Gastroesophageal sphincter (tissue), 4 donors: ENCODE data around the gene CPN1. TPM values are rescaled to one million over a fixed set of nuclear protein-coding genes. Genes with fewer than 3 reads are reported as not detected.

Experiments used
- ATAC-seq: fragments of 150-250 bp; one replicate; pipeline ENCODE4 v1.9.1; 2016; ENCODE audit warnings: mild to moderate bottlenecking, moderate library complexity
- H3K27ac ChIP-seq, 4 donors: fragments of 200-600 bp; sonication (generic) in 3 of 4; 1 replicate in 3 of 4; 2 replicates in 1 of 4; pipeline ENCODE4 v1.5.1; 2016 to 2019
- H3K27me3 ChIP-seq: fragments of 200-600 bp; sonication (generic); one replicate; pipeline ENCODE4 v1.5.1; 2019
- H3K36me3 ChIP-seq, 2 donors: fragments of 200-600 bp; sonication (generic); one replicate each; pipeline ENCODE4 v1.5.1; 2019; ENCODE audit warnings: control low read depth in 1 of 2
- H3K4me1 ChIP-seq, 3 donors: fragments of 200-600 bp; sonication (generic); 1 replicate in 2 of 3; 2 replicates in 1 of 3; pipeline ENCODE4 v1.5.1; 2016 to 2019; ENCODE audit warnings: control low read depth in 2 of 3
- H3K4me3 ChIP-seq, 2 donors: fragments of 200-600 bp; sonication (generic); one replicate each; pipeline ENCODE4 v1.5.1; 2019; ENCODE audit warnings: mild to moderate bottlenecking in 1 of 2, moderate library complexity in 1 of 2
- H3K9me3 ChIP-seq, 3 donors: fragments of 200-600 bp; sonication (generic); one replicate each; pipeline ENCODE4 v1.5.1; 2017 to 2019; ENCODE audit warnings: control low read depth in 2 of 3
- EP300 ChIP-seq: sonication (generic); formaldehyde crosslinking; IDR thresholded peaks from one replicate; pipeline ENCODE4 v1.6.1; 2017; ENCODE audit warnings: antibody characterized with exemption, mild to moderate bottlenecking
- POLR2A ChIP-seq, 2 donors: fragments of 450-650 bp; IDR thresholded peaks; one replicate each; pipeline ENCODE4 v1.6.1; 2017; ENCODE audit warnings: antibody characterized with exemption in 2 of 2, mild to moderate bottlenecking in 2 of 2, moderate library complexity in 1 of 2
- POLR2AphosphoS5 ChIP-seq: sonication (generic); formaldehyde crosslinking; IDR thresholded peaks from one replicate; pipeline ENCODE4 v1.6.1; 2017; ENCODE audit warnings: antibody characterized with exemption
- WGBS, 2 donors: methylation state at CpG; one replicate each; pipeline ENCODE4 v1.1.5; 2018; ENCODE audit warnings: low coverage in 1 of 2; 5-methylcytosine and 5-hydroxymethylcytosine counted together
- total RNA-seq, 4 donors: library from RNA; depleted of rRNA; stranded (reverse); fragments of >200 nt; gene quantifications; one replicate each; pipeline ENCODE4 v1.1.0, GENCODE V29; 2016
- TF ChIP-seq, protein P1 (sequence below), 4 experiments: fragments of 200-600 bp in 2 of 4; fragments of 450-650 bp in 2 of 4; sonication (generic) in 1 of 4; IDR thresholded peaks; one replicate each; pipeline ENCODE4 v1.5.1; 2017 to 2019; ENCODE audit warnings: antibody characterized with exemption in 4 of 4, mild to moderate bottlenecking in 2 of 4, moderate library complexity in 2 of 4

CPN1 gene
- total RNA-seq, 4 donors from 2014 or later, result not detected

DNA sequence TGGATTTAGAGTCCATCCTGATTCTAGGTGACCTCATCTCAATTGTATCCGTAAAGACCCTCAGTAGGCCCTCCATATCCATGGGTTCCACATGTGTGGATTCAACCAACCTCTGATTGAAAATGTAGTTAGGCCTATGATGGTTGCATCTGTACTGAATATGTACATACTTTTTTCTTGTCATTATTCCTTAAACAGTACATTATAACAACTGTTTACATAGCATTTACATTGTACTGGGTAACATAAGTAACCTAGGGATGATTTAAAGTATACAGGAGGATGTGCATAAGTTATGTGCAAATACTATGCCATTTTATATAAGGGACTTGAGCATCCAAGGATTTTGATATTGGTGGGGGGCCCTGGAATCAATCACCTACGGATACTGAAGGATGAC lies 10.1 kb downstream of the CPN1 start:
- Histone ChIP-seq H3K36me3 (no peaks in the 10 kb centered on the region), H3K4me3 (no peak overlapping the region), H3K4me1 (no peaks in the 10 kb centered on the region), H3K27me3 (peaks cover 1% of the 10 kb centered on the region), H3K27ac (no peak overlapping the region), H3K9me3 (no peaks in the 10 kb centered on the region)
- TF ChIP-seq, protein P1, sequence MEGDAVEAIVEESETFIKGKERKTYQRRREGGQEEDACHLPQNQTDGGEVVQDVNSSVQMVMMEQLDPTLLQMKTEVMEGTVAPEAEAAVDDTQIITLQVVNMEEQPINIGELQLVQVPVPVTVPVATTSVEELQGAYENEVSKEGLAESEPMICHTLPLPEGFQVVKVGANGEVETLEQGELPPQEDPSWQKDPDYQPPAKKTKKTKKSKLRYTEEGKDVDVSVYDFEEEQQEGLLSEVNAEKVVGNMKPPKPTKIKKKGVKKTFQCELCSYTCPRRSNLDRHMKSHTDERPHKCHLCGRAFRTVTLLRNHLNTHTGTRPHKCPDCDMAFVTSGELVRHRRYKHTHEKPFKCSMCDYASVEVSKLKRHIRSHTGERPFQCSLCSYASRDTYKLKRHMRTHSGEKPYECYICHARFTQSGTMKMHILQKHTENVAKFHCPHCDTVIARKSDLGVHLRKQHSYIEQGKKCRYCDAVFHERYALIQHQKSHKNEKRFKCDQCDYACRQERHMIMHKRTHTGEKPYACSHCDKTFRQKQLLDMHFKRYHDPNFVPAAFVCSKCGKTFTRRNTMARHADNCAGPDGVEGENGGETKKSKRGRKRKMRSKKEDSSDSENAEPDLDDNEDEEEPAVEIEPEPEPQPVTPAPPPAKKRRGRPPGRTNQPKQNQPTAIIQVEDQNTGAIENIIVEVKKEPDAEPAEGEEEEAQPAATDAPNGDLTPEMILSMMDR (IDR thresholded peaks at IDR 0.05), result no peak
- WGBS, 2 donors, result 88 to 93% methylated on average over 2 of the region's 2 CpGs
- ATAC-seq, result no peak

DNA sequence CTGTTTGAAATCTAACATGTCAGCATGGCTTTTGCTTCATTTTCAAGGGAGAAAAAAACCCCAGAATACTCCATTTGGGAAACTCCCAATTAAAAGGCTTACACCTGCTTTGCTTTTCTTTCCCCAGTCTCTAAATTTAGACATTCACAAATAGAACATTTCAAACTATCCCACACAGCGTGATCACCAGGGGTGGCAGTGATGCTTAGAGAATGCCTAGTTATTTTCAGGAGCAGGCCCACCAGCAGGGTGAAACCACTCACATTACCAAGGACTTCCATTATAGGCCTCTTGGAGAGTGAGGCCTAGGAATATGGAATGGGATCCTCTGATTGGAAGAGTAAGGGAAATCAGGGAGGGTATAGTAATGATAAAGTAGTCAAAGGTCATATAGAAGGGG lies 14.2 kb downstream of the CPN1 start:
- Histone ChIP-seq H3K27me3 (peaks cover 19% of the 10 kb centered on the region), H3K4me1 (no peaks in the 10 kb centered on the region), H3K9me3 (no peaks in the 10 kb centered on the region), H3K4me3 (no peak overlapping the region), H3K36me3 (no peaks in the 10 kb centered on the region), H3K27ac (no peak overlapping the region)
- 71 to 100% methylated on average over 1 of the region's 1 CpG for WGBS, 2 donors
- no peak for ATAC-seq
- TF ChIP-seq POLR2A (IDR thresholded peaks at IDR 0.05) (no peak), POLR2AphosphoS5 (no peak), EP300 (no peak)
- TF ChIP-seq, protein P1 (IDR thresholded peaks at IDR 0.05), result no peak

DNA sequence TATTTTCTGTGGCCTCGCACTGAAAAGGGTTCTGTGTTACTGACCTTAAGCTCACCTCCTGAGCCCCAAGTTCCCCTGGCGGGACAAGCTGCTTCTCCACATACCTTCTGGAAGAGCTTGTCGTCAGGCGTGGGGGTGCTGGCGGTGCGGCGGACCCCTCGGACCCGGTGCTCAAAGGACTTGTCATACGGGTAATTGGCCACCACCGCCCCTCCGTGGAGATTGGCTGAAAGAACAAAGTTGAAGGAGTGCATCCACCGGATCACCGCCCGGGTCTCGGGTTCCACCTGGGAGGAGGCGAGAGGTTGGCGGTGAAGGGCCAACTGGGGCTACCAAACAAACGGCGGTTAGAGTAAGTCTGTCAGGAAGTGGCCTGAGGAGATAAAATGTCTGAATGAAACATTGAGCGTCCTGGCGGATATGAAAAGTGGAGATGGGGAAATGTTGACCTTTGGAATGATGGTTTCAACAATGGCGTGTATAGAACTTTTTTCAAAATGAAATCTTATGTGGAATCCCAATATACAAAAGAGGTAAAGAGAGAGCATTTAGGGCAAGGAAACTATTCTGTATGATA lies 16.5 kb downstream of the CPN1 start:
- TF ChIP-seq, protein P1 (IDR thresholded peaks at IDR 0.05), result no peak
- TF ChIP-seq EP300 (no peak), POLR2AphosphoS5 (no peak), POLR2A (IDR thresholded peaks at IDR 0.05) (no peak)
- Histone ChIP-seq H3K27me3 (peaks cover 19% of the 10 kb centered on the region), H3K36me3 (no peaks in the 10 kb centered on the region), H3K9me3 (no peaks in the 10 kb centered on the region), H3K4me1 (no peaks in the 10 kb centered on the region), H3K4me3 (no peak overlapping the region), H3K27ac (no peak overlapping the region)
- ATAC-seq, result no peak
- WGBS, 2 donors, result 41 to 71% methylated on average over 3 to 7 of the region's 23 CpGs

DNA sequence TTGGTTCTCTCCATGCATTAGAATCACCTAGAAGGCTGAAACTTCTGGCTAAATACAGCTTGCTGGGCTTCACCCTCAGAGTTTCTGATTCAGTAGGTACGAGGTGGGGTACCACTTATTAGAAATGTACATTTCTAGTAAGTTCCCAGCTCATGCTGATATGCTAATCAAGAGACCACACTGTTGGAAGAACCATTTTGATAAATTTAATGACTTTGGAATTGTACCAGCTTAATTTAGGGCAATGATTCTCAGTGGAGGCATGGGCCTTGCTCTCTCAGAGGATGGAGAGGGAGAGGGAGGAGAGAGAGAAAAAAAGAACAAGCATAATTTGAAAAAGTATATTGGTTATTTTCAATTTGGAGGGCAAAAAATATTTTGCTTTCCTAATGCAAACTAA lies 20.3 kb downstream of the CPN1 start:
- ATAC-seq, result no peak
- H3K27ac ChIP-seq, result no peak overlapping the region
- H3K27me3 ChIP-seq, result peaks cover 16% of the 10 kb centered on the region

DNA sequence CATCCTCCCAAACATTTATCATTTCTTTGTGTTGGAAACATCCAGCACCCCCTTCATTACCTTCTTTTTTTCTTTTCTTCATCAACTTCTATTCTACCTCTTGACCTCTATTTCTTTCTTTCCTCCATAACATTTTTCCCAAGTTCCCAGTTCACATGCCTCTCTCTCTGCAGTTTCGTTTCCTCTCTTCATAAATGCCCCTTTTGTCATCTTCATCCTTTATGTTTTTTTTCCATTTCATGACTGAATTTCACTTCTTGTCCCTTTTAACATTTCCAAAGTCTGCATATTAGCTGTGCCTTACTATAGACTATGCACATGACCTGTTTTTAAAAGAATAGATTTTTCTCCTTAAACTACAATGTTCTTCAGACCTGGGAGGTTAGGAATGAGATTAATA lies 23.7 kb downstream of the CPN1 start:
- no peak overlapping the region for H3K4me3 ChIP-seq
- H3K27ac ChIP-seq, result no peak overlapping the region
- WGBS, 2 donors, result 62% methylated on average over 1 of the region's 1 CpG; no CpG with 5 or more reads in 1 of the 2 donors
- H3K9me3 ChIP-seq, result peaks cover 0 to 10% (median 0%) of the 10 kb centered on the region in 3 donors
- TF ChIP-seq POLR2A (IDR thresholded peaks at IDR 0.05) (no peak), POLR2AphosphoS5 (no peak), EP300 (no peak)
- TF ChIP-seq, protein P1 (IDR thresholded peaks at IDR 0.05), result no peak
- H3K27me3 ChIP-seq, result peaks cover 8% of the 10 kb centered on the region
- ATAC-seq, result no peak
- no peaks in the 10 kb centered on the region for H3K4me1 ChIP-seq
- no peaks in the 10 kb centered on the region for H3K36me3 ChIP-seq

More for the DNA sequence above, 20.3 kb downstream of the CPN1 start:
- no peaks in the 10 kb centered on the region for H3K4me1 ChIP-seq
- H3K36me3 ChIP-seq, result no peaks in the 10 kb centered on the region
- no peaks in the 10 kb centered on the region for H3K9me3 ChIP-seq
- WGBS, 2 donors, result 67 to 78% methylated on average over 1 of the region's 1 CpG
- TF ChIP-seq POLR2AphosphoS5, result no peak
- no peak overlapping the region for H3K4me3 ChIP-seq
